IPS-18a (cell line): Measurements from ENCODE around the gene SELENOP.

ENCODE experiments used
- H3K27ac ChIP-seq: one replicate; pipeline ENCODE4 v1.5.1; 2013; ENCODE audit warnings: low read length
- H3K27me3 ChIP-seq: one replicate; pipeline ENCODE4 v1.6.1; 2013; ENCODE audit warnings: mild to moderate bottlenecking, low read length; ENCODE audit not compliant: control insufficient read depth, insufficient read depth
- H3K36me3 ChIP-seq: one replicate; pipeline ENCODE4 v1.6.1; 2013; ENCODE audit warnings: low read depth, low read length; ENCODE audit not compliant: control insufficient read depth
- H3K4me1 ChIP-seq: one replicate; pipeline ENCODE4 v1.6.1; 2013; ENCODE audit warnings: low read depth, low read length; ENCODE audit not compliant: control insufficient read depth
- H3K4me3 ChIP-seq: one replicate; pipeline ENCODE4 v1.5.1; 2013; ENCODE audit warnings: low read length
- H3K9ac ChIP-seq: one replicate; pipeline ENCODE4 v1.6.1; 2013; ENCODE audit warnings: mild to moderate bottlenecking, low read length, moderate library complexity
- H3K9me3 ChIP-seq: one replicate; pipeline ENCODE4 v1.6.1; 2013; ENCODE audit warnings: low read depth, low read length; ENCODE audit not compliant: control insufficient read depth

SELENOP gene

DNA sequence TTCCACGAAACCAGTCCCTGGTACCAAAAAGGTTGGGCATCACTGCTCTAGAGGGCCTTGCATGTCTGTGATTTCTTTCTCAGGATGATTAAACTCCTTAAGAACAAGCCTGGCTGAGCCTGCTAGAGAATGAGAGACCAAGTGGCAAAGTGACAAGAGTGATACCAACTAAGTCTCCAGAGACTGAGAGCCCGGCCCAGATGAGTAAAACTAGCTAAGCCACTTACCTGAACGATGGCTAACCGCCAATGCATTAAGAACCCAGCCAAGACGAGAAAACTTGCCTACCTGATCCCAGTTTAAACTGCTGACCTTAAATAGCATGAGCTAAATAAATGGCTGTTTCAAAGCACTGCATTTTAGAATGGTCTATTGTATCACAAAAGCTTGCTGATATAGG is 60.6 kb downstream of the SELENOP start:
- Histone ChIP-seq H3K9me3 (no peaks in the 10 kb centered on the region), H3K4me3 (no peak overlapping the region), H3K36me3 (no peaks in the 10 kb centered on the region), H3K4me1 (no peaks in the 10 kb centered on the region), H3K27me3 (no peaks in the 10 kb centered on the region), H3K27ac (no peak overlapping the region), H3K9ac (no peak overlapping the region)

DNA sequence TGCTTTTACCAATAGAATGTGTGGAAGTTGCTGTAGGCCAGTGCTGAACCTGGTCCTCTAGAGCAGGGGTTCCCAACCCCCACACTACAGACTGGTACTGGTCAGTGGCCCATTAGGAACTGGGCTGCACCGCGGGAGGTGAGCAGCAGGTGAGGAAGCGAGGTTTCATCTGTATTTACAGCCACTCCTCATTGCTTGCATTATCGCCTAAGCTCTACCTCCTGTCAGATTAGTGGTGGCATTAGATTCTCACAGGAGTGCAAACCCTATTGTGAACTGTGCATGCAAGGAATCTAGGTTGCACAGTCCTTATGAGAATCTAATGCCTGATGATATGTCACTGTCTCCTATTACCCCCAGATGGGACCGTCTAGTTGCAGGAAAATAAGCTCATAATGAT is 61.2 kb downstream of the SELENOP start:
- Histone ChIP-seq H3K4me3 (no peak overlapping the region), H3K9ac (no peak overlapping the region), H3K36me3 (no peaks in the 10 kb centered on the region), H3K27me3 (no peaks in the 10 kb centered on the region), H3K9me3 (no peaks in the 10 kb centered on the region), H3K4me1 (no peaks in the 10 kb centered on the region), H3K27ac (no peak overlapping the region)
